Vagina (tissue), 2 donors: Measurements from ENCODE around the gene RPH3AL.

ENCODE experiments used
- POLR2A ChIP-seq, 2 donors: fragments of 450-650 bp; IDR thresholded peaks; one replicate each; pipeline ENCODE4 v1.6.1; 2017; ENCODE audit warnings: antibody characterized with exemption in 2 of 2, mild to moderate bottlenecking in 2 of 2, moderate library complexity in 2 of 2
- TF ChIP-seq, protein P1 (sequence below), 3 experiments: fragments of 450-650 bp in 2 of 3; fragments of 200-600 bp in 1 of 3; sonication (generic) in 1 of 3; IDR thresholded peaks; one replicate each; pipeline ENCODE4 v1.5.1; 2017 to 2019; ENCODE audit warnings: antibody characterized with exemption in 3 of 3, mild to moderate bottlenecking in 2 of 3, moderate library complexity in 2 of 3

DNA sequence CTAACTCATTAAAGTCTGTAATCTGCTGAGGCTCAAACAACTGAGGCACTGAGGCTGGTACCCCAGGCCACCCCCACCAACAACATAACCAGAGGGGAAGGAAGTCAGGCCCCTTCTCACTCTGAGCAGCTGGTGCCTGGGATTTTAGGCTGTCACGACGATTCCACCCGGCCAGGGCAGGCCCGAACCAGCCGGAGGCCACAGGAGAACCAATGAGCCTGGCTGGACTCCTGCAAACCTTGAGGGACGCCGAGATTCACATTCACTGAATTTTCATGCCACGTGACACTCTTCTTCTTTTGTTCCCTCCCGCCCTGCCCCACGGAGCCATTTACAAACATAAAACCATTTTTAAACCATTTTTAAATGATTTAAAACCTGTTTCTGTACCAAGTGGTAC, 48.1 kb downstream of the RPH3AL start:
- TF ChIP-seq, protein P1, sequence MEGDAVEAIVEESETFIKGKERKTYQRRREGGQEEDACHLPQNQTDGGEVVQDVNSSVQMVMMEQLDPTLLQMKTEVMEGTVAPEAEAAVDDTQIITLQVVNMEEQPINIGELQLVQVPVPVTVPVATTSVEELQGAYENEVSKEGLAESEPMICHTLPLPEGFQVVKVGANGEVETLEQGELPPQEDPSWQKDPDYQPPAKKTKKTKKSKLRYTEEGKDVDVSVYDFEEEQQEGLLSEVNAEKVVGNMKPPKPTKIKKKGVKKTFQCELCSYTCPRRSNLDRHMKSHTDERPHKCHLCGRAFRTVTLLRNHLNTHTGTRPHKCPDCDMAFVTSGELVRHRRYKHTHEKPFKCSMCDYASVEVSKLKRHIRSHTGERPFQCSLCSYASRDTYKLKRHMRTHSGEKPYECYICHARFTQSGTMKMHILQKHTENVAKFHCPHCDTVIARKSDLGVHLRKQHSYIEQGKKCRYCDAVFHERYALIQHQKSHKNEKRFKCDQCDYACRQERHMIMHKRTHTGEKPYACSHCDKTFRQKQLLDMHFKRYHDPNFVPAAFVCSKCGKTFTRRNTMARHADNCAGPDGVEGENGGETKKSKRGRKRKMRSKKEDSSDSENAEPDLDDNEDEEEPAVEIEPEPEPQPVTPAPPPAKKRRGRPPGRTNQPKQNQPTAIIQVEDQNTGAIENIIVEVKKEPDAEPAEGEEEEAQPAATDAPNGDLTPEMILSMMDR (IDR thresholded peaks at IDR 0.05), result no peak
- no peak for TF ChIP-seq POLR2A (IDR thresholded peaks at IDR 0.05)
